ENCODE measurements around the gene SYNDIG1.
A peak's percentile ranks its signal among the peaks of the same experiment; 100 is the strongest.

SYNDIG1 gene

DNA sequence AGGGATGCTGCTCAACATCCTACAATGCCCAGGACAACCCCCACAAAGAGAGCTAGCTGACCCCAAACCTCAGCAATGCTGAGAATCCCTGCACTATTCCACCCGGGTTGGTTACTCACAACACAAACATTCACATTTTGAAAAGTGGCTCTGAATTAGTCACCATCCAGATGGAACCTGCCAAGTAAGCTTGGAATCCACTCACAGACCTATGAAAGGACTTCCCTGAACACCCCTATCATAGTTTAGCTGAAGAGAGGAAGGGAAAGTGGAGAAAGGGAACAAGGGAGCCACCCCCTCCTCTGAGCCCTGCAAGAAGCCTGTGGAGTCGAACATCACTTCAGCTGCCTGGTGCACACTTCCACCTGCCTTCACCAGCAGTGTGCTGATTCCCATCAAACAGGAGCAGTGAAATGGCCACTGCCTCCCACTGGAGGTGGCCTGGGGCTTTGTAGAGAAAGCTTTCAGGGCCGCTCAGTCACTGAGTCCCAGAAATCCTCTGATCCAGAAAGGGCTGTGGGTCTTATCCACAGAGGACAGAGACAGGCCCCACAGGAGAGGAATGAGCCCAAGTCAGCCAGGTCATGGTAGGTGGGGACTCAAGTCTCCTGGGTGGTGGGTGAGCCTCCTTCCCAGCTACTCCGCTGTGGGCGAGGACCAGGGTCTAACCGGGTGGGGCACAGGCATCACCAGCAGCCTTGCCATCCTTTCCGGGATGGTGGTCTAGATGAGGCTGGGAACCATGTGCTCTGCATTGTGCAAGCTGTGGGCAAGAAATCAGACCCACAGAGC is 203.7 kb downstream of the SYNDIG1 start:
- DNase-seq (ENCODE audit: low spot score): no peak

- no peak for DNase-seq (ENCODE audit: low spot score)
These were observed 204.5 kb downstream of the SYNDIG1 start for GRCh38 chr20:24673678-24674570.

DNA sequence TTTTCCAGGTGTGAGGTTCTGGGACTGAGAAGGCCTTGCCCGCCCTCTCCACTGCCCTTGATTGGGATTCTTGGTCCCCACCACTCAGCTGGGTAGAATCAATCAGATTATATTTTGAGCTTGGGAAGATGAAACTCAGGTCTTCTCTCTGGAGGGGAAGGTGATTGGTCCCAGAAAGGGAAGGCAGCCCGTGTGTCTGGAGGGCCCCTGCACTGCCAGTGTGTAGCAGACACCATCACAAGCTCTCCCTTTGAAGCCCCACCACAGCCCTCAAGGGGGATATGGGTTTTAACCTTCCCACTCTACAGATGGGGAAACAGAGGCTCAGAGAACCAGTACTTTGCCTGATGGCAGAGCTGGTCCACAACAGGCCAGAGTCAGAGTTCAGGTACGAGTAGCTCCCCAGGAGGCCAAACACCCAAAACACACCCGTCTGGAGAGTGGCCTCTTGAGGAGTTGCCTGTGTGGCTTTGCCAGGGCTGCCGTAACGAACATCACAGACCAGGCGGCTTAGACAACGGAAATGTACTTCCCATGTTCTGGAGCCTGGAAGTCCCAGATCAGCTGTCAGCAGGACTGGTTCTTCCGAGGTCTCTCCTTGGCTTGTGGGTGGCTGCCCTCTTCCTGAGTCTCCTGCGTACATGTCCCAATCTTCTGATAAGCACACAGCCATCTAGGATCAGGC is 205.6 kb downstream of the SYNDIG1 start:
- DNase-seq (ENCODE audit: low spot score): no peak

DNA sequence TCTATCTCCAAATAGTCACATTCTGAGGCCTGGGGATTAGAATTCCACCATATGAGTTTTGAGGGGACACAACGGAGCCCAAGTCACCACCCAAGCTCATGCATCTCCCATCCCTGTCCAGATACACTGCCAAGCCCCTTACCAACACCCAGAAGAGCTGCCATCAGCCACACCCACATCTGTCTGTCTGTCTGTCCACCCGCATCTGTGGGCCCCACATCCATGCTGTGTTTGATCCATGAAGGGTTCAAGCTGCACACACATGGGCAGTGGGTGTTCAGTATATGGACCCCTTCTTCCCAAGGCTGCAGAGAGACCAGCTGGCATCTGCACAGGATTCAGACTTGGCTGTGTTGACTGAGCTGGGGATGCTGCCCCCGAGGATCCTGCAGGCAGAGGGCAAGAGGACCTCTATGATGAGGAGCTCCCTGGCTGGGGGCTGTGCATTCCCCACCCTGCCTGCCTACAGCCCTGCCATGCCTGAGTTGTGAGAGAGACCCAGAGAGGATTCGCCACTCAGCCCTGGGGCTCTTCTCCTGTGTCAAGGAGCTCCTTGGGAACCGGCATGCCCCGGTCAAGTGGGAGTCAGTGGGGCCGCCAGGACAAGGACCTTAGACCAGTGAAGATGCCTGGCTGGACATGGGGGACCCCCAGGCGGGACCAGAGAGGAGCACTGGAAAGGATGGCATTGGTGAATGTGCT is 206.4 kb downstream of the SYNDIG1 start:
- no peak for DNase-seq (ENCODE audit: low spot score)

DNA sequence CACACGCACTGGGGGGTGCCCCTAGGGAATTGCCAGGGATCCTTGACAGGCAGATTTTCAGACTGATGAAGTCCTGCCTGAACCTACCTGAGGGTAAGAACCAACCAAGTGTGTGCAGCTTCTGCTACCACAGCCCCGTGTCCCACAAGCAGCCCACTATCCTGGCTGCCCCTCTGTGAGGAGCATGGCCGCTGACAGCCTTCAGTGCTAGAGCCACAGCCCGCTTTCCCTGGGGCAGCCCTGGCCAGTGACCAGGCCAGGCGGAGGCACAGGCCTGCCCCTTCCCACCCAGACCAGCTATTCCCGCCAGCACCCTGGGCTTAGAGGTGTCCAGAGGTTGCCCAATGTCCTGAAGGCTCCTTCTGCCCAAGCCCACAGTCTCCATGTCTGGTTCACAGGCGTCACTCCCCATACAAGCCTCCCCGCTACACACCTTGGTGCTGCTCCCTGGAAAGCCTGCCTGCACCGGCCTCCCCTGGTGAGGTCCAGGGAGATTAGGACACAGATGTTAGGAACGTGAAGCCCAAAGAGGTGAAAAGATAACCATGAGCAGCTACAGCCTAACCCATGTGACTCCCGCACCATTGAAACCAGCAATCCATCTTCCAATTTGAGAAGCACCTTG is 207.0 kb downstream of the SYNDIG1 start:
- DNase-seq (ENCODE audit: low spot score): no peak

- DNase-seq (ENCODE audit: low spot score): no peak
These were observed 207.5 kb downstream of the SYNDIG1 start for GRCh38 chr20:24676978-24677370.

GRCh38 chr20:24677626-24678315 is 208.3 kb downstream of the SYNDIG1 start:
- DNase-seq (ENCODE audit: low spot score): no peak

DNA sequence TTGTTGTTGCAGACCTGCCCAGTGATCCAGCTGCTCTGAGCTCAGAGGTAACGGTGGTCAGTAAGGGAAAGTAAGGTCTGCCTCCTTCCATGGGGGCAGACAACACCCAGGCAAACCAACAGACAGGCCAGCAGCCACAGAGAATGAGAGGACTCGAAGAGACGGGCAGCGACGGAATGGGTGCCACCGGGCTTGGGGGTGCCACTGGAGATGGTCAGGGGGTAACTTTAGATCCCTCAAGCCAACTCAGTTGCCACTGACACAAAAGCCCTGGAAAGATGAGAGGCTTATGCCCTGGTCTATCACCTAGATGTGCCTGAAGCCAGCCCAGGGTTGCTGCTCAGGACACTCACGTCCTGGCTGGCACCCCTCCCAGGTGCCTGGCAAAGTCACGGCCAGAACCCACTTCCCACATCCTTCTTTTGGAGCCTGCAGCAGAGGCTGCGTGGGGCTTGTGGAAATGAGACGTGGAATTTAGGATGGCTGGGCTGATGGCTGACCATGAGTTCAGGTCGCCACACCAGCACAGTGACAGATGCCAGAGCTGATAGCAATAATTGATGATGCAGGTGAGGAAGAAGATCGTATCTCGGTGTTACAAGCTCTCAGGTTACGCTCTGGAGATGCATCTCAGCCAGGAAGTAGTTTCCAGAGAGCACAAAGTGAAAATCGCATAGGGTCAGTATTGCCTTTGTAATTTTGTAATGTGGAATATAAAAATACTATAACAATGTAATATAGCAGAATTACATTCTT is 209.1 kb downstream of the SYNDIG1 start:
- no peak for DNase-seq (ENCODE audit: low spot score)

- no peak for DNase-seq (ENCODE audit: low spot score)
These were observed 210.1 kb downstream of the SYNDIG1 start for GRCh38 chr20:24679448-24680047.

DNA sequence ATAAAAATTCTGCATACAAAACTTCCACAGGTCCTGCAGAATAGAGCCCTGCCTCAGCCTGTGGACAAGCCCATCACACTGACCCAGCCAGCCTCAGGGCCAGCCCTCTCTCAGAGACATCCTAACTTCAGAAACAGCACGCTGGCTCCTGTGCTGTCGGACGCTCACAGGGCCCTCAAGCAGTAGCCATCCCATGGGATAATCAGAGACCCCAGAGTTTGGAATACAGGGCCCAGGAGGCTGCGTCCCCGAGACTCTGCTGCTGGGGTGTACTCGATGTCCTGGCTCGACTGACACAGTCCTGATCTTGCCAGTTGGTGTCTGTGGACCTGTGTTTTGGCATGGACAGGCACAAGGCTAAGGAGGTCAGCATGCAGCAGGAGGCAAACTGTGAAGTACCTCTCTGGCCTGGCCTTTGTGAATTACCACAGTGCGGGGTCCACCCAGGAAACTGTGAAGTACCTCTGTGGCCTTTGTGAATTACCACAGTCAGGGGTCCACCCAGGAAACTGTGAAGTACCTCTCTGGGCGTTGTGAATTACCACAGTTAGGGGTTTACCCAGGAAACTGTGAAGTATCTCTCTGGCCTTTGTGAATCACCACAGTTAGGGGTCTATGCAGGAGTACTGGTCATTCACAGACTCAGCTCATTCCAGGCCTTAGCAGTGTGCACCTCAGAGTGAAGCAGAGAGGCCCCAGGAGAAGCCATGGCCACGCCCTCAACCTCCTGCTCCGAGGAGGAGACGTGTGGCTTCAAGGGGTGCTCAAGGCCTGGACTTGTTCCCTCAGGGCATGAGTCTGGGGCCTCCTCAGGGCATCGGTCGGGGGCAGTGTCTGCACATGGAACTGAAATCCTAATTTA is 212.4 kb downstream of the SYNDIG1 start:
- DNase-seq (ENCODE audit: low spot score): no peak

- DNase-seq (ENCODE audit: low spot score): no peak
These were observed 213.1 kb downstream of the SYNDIG1 start for GRCh38 chr20:24682496-24682985.

- DNase-seq (ENCODE audit: low spot score): no peak
These were observed 214.2 kb downstream of the SYNDIG1 start for GRCh38 chr20:24683676-24684075.

GRCh38 chr20:24684421-24684871 is 215.0 kb downstream of the SYNDIG1 start:
- no peak for DNase-seq (ENCODE audit: low spot score)

DNA sequence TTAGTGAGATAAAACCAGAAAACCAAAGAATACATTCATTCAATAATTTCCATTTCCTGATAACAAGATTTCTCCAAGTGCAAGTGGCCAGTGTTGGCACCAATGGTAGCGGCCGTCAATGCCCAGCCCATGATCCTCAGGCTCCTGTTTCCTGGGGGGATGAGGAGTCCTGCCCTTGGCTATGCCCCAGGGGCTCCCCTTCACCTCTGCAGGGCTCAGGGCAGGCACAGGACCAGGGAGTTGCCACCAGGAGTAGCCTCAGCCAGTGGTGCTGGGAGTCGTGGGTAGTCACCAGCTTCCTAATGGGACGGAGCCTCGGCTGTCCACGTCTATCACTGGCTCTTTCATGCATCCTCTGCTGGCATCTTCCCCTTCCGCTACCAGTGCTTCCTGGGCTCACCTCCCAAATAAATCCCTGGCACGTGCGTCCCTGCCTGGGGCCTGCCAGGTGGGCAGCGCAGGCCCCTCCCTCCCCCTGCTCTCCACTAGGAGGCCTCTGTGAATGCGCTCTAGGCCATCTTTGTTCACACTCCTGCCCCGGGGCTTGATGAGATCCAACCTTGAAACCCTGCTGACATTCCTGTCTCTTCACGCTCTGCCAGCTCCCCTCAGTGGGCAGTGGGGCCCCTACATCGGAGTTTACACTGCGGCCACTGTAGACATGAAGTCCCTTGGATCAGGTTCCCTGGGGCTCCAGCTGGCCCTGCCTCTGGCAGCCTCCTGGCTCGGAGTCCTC is 215.7 kb downstream of the SYNDIG1 start:
- DNase-seq (ENCODE audit: low spot score): peak; percentile 42

DNA sequence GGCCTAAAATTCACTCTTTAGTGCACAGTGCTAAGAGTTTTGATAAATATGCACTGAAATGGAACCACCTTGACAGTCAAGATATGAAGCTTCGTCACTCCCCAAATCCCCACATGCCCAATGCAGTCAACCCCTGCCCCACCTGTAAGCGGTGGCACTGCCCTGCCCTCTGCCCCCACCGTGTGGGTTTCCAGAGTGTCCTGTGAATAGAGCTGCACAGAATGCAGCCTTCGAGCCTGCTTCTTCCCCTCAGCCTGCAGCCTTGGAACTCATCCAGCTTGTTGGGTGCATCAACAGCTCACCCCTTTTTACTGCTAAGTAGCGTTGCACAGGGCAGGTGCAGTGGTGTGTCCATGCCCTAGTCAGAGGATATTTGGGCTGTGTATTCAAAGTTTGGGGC is 216.3 kb downstream of the SYNDIG1 start:
- DNase-seq (ENCODE audit: low spot score): no peak

DNA sequence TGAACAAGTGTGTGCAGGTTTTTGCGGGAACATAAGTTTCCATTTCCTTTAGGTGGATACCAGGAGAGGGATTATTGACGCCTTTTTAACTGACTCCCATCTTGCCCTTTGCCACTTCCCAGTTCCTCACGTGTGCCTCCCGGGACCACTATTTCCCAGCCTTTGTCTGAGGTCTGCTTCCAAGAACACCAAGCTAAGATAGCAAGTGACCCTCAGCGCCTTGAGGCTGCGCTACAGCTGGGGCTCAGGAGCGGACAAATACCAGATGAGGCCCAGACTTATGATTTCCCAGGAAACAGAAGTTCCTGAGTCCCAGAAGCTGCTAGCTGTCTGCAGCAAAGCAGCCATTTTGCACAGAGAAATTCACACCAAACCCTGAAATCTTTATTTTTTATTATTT is 216.7 kb downstream of the SYNDIG1 start:
- no peak for DNase-seq (ENCODE audit: low spot score)

GRCh38 chr20:24690408-24690807 is 221.0 kb downstream of the SYNDIG1 start:
- no peak for DNase-seq (ENCODE audit: low spot score)

DNA sequence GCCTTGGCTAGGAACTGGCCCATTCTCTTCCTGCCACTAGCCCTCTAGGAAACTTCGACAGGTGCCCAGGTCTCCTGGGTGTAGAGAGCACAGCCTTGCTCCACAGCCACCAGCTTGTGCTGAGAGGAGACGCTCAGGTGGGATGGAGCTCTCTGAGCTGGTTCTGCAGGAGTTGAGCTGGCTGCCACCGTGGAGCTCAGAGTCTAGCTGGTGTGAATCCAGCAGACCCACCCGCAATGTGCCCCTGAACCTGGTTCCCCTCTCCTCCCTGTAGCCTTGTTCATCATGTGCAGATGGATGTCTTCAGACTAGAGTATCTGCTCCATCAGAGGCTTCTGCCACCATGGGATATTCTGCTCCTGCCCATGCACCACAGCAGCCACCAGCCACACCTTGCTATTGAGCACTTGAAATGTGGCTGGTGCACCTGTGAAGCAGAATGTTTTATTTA is 222.5 kb downstream of the SYNDIG1 start:
- DNase-seq (ENCODE audit: low spot score): no peak
